Activated effector memory CD4-positive, alpha-beta T cell treated with anti-CD3 and anti-CD28 coated beads, Interleukin-2, amount 50 U/mL, for 16 hours (primary cell): ENCODE data around the gene ADRM1.

Source experiments
- DNase-seq: peaks from one replicate; pipeline ENCODE4 v3.0.0-alpha.2; 2020

Gene ADRM1

DNA sequence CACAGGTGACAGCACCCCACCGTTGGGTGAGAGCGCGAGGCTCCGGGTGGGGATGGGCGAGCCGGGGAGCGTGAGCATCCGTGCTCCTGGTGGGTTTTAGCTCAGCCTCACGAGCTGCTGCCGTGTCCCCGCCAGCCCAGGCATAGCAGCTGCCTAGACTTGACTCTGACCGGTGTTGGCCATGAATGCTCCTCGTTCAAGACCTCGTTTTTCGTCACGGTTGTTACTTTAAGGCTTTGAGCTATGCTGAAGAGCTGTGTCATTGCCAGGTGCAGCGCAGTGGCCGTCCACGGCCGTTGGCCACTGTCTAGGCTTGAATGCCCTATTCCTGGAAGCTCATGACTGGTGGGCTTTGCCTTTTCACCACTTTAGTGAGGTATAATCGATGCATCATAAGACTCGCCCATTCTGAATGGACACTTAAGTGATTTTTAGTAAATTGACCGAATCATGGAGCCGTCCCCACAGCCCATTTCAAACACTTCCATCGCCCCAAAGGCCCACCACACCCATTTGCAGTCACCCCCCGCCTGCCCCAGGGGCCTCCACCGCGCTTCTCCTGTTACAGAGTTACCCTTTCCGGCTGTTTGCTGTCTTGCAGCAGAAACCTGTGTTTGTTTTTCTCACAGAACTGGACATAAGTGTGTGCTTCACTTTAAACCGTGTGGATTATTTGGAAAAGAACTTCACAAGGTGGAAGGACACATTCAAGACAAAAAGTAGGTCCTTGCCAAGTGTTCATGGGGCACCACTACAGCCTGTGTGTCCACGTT is 21.4 kb upstream of the ADRM1 start:
- DNase-seq = no peak

- no peak for DNase-seq
These were observed 20.7 kb upstream of the ADRM1 start for GRCh38 chr20:62282103-62282502.

GRCh38 chr20:62282877-62283503 is 19.8 kb upstream of the ADRM1 start:
- no peak for DNase-seq

DNA sequence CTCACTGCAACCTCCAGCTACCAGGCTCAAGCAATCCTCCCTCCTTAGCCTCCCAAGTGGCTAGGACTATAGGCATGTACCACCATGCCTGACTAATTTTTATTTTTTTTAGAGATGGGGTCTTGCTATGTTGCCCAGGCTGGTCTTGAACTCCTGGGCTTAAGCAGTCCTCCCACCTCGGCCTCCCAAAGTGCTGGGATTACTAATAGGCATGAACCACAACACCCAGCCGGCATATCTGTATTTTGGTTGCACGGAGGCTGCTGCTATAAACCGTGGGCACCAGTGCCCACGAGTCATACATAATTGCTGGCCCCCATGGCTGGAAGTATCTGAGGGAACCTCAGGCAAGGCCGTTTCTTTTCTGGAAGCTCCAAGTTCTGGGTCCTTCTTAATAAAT is 18.3 kb upstream of the ADRM1 start:
- no peak for DNase-seq

DNA sequence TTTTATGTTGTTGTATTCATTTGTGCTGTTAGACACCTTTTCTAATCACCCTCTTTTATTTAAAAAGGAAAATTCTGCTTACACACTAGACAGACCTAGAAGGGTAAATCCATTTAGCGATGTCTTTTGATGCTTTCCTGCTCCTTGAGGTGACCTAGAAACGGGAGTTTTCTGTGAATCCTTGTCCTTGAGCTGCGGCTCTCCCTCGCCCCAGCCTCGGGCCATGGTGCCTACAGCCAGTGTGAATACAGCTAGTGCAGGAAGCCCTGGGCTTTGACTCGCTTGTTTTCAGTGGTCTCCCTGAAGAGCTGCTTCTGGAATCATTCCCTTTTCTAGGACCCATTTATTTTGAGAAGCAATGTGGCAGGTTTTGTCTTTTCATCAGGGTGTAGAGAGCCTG is 17.6 kb upstream of the ADRM1 start:
- DNase-seq = no peak

DNA sequence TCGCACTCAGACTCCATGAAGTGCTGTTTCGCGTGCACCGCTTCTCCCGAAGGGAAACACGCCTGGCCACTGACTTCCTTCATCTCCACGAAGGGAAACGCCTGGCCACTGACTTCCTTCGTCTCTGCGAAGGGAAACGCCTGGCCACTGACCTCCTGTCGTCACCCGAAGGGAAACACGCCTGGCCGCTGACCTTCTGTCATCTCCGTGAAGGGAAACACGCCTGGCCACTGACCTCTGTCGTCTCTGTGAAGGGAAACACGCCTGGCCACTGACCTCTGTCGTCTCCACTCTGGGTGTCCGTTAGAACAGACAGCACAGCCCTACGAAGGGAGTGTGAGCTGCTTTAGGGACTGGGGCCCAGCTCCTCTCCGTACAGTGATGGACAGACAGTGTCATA is 17.1 kb upstream of the ADRM1 start:
- DNase-seq = no peak

- DNase-seq = no peak
These were observed 16.2 kb upstream of the ADRM1 start for GRCh38 chr20:62286493-62287064.

- DNase-seq = no peak
These were observed 15.7 kb upstream of the ADRM1 start for GRCh38 chr20:62287129-62287528.

DNA sequence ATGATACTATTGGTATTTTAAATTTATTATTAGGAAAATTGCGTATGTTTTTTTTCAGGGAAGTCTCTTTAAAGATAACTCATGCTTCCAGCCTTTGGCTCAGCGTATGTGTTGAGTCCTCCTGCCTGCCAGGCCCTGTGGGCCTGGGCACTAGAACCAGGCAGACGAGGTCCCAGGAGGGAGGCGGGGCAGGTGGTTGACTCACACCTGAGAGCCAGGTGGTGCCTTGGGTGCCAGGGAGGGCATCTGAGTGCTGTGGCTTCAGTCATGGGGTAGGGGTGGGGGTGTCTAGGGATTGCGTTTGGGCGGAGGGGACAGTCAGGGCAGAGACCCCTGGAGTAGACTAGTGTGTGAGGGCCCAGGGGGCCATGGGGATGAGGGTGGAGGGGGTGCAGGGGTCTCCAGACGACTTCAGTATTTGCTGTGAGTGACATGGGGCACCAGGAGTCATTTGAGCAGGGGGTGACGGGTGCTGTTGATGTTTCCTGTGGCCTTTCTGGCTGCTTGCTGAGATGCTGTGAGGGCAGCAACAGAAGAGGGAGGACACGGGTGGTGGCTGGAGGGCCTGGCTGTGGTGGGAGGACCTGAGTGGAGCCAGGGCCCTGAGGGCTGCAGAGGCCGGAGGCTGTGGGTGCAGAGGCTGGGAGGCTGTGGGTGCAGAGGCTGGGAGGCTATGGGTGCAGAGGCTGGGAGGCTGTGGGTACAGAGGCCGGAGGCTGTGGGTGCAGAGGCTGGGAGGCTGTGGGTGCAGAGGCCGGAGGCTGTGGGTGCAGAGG is 14.8 kb upstream of the ADRM1 start:
- DNase-seq = no peak

- DNase-seq = no peak
These were observed 14.2 kb upstream of the ADRM1 start for GRCh38 chr20:62288535-62289105.

DNA sequence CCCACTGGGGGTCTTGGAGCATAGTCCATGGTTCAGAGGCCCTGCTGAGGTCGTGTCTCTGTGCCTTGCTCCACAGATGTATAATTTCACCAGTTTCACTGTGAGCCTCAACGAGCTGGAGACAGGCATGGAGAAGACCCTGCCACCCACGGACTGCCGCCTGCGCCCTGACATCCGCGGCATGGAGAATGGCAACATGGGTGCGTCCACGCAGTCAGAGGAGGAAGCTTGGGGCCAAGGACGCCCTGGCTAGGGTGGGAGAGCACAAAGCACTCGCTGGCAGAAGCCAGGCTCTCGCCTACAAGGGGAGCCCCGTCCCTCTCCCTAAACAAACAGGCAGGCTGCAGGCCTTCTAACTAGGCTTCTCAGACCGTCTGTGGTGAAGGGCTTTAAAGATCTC is 13.7 kb upstream of the ADRM1 start:
- DNase-seq = no peak

GRCh38 chr20:62289898-62290297 is 12.9 kb upstream of the ADRM1 start:
- DNase-seq = no peak

- DNase-seq = no peak
These were observed 11.3 kb upstream of the ADRM1 start for GRCh38 chr20:62291251-62292066.

DNA sequence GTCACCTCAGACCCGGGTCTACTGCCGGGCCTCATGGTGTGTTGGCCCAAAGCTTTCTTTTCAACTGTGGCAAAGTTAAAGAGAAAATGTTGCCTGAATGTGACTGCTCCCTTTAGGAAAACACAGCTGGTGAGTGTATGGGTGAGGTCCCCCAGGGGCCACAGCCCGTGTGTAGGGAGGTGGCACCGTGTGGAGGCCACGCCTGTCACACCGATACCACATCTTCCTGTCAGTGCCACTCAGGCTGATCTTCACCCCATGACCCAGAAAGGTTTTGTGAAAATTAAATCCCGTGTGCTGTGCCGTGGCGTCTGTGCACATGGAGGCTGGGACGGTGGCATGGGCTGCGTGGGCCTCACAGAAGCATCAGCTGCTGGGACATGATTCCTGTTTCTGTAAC is 10.7 kb upstream of the ADRM1 start:
- DNase-seq = no peak

DNA sequence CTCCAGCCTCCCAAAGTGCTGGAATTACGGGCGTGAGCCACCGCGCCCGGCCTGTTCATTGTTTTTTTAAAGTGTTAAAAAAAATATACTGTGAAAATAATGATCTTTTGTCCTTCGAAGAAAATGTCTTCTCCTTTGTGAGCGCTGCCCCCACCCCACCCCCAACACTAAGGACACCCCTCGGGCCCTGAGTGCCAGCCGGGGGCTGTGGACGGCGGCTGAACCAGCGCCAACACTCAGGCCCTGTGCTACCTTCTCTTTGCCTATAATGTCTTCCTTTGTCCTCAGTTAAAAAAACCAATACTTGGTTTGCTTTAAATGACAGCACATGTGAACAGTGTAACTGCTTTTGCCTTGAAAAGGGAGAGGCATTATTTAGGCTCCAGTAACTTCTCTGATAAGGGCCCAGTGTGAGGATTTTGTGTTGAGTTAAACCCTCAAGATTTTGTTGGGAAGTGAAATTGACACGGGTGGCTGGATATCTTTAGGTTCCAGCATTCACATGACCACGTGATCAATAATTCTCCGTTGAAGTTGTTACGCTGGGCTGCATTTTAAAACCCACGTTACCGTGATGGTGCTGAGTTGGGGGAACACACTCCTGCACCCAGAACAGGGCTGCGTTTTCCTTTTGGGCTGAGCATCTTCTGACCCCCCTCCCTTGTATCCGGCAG is 9.5 kb upstream of the ADRM1 start:
- no peak for DNase-seq

- DNase-seq = no peak
These were observed 8.9 kb upstream of the ADRM1 start for GRCh38 chr20:62293946-62294345.

DNA sequence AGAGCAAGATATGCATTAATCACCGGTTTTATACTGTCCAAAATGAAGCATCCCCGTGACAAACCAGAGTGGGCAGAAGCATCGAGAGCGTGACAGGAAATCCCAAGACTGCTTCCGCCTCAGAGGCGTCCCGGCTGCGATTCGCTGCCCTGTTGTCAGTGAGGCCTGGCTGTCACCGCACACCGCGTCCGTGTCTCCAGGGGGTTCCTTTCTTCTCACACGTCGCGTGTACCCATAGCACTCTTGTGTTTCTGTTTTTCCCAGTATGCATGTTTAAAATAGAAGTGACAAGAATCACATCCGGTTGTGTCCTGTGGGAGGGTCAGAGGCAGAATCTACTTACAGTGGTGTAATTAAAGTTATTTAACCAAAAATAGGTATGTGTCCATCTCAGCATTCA is 8.3 kb upstream of the ADRM1 start:
- no peak for DNase-seq

DNA sequence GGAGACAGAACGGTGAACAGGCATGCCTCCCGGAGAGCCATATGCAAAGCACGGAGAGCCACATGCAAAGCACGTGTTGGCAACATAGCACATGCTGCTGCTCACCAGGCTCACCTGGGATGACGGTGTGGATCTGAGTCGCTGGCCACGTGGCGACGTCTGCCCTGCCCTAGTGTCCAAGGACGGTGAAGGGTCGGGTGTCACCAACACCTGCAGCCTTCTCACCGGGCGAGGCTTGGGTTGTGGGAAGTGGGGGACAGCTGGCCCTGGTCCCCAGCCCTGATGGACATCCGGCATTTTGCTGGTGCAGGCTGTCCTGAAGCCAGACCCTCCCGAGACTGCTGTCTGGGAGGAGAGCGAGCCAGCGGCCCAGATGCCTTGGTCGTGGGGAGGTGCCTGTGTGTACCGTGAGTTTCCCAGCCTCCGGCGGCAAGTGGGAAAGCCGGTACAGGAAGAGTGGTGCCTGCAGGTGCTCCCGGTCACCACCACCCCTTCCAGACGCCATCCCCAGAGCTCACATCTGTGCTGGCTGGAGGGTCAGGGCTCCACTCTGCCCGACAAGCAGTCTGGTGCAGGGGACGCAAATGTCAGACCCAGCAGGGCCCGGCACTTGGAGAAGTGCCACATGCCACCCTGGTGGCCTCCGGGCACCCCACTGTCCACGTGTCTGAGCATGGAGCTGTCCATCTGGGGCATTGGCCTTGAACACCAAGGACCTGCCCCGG is 5.9 kb upstream of the ADRM1 start:
- DNase-seq = no peak

DNA sequence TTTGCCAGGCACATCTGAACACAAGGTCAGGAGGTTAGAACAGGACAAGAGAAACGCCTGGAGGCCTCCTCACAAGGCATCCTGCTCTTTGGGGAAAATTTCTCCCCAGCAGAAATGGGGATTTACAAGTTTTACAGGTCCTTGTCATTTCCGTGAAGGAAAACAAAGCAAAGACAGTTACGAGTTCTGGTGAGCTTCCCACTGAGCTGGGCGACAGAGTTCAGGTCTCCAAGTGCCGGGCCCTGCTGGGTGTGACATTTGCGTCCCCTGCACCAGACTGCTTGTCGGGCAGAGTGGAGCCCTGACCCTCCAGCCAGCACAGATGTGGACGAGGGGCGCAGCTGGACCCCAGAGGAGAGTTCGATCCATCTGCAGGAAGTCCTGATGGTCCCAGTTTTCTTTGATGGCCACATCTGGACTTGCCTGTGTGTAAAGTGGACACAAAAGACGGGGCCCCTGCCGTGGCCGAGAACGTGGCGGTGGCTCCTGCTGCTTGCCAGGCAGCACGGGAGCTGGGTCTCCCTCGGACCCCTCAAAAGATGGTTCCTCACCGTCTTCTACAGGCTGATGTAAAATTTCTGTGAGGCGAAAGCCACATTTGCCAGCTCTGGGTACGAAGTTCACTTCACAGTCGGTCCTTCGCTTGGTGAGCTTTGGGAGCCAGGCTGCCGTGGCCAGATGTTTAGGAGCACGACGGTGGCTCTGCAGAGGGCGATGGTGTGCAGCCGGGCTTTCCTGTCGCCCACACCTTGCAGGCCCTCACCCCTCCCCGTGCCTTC is 5.2 kb upstream of the ADRM1 start:
- no peak for DNase-seq

- DNase-seq = no peak
These were observed 4.1 kb upstream of the ADRM1 start for GRCh38 chr20:62298577-62299249.
